Subcutaneous adipose tissue (tissue), 4 donors: ENCODE measurements around the gene ZFP64. TPM values are rescaled to one million over a fixed set of nuclear protein-coding genes. Genes with fewer than 3 reads are reported as not detected.

ENCODE experiments used
- total RNA-seq, 4 donors: library from RNA; depleted of rRNA; stranded (reverse); fragments of >200 nt; gene quantifications; one replicate each; pipeline ENCODE4 v1.1.0, GENCODE V29; 2016
- TF ChIP-seq, protein P1 (sequence below): fragments of 450-650 bp; IDR thresholded peaks from one replicate; pipeline ENCODE4 v1.5.1; 2016; ENCODE audit warnings: low read depth, mild to moderate bottlenecking, control low read depth, antibody characterized with exemption, moderate library complexity

Gene ZFP64
- total RNA-seq, 4 donors from 2014 or later = 8.7 to 9.3 (median 9.0) TPM

GRCh38 chr20:52230409-52230808 is 38.8 kb upstream of the ZFP64 start:
- TF ChIP-seq, protein P1, sequence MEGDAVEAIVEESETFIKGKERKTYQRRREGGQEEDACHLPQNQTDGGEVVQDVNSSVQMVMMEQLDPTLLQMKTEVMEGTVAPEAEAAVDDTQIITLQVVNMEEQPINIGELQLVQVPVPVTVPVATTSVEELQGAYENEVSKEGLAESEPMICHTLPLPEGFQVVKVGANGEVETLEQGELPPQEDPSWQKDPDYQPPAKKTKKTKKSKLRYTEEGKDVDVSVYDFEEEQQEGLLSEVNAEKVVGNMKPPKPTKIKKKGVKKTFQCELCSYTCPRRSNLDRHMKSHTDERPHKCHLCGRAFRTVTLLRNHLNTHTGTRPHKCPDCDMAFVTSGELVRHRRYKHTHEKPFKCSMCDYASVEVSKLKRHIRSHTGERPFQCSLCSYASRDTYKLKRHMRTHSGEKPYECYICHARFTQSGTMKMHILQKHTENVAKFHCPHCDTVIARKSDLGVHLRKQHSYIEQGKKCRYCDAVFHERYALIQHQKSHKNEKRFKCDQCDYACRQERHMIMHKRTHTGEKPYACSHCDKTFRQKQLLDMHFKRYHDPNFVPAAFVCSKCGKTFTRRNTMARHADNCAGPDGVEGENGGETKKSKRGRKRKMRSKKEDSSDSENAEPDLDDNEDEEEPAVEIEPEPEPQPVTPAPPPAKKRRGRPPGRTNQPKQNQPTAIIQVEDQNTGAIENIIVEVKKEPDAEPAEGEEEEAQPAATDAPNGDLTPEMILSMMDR = no peak

GRCh38 chr20:52226370-52226769 is 34.8 kb upstream of the ZFP64 start:
- TF ChIP-seq, protein P1 = no peak

DNA sequence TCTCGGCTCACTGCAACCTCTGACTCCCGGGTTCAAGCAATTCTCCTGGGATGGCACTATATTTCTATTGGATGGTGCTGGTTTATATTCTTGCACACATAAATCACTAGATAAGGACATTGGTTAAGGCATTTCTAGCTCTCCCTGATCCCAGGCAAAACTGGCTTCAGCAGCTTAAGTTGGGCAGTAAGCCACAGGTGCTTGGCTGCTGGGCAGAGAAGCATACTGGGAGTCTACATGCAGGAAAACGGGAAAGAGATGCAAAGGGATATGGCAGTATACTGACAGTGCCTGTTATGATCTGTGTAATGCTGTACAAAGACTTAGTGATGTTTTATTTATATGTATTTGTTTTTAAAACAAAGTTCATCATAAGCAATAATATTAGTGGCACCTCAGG is 33.3 kb upstream of the ZFP64 start:
- TF ChIP-seq, protein P1 = no peak

DNA sequence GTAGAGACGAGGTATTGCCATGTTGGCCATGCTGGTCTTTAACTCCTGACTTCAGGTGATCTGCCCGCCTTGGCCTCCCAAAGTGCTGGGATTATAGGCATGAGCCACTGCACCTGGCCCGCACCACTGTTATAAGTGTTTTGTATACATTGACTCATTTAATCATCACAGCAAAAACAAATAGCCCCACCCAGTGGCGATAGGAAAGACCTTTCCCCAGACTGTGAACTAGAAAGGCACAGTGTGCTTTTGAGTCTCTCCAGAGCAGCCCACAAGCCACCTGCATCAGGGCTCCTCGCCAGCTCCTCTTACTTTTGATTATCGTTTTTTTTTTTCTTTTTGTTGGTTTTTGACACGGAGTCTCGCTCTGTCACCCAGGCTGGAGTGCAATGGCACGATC is 27.9 kb upstream of the ZFP64 start:
- TF ChIP-seq, protein P1 = no peak

- TF ChIP-seq, protein P1 = no peak
Observed at GRCh38 chr20:52217689-52218395, 26.3 kb upstream of the ZFP64 start.

GRCh38 chr20:52213995-52214394 is 22.4 kb upstream of the ZFP64 start:
- TF ChIP-seq, protein P1 = no peak

DNA sequence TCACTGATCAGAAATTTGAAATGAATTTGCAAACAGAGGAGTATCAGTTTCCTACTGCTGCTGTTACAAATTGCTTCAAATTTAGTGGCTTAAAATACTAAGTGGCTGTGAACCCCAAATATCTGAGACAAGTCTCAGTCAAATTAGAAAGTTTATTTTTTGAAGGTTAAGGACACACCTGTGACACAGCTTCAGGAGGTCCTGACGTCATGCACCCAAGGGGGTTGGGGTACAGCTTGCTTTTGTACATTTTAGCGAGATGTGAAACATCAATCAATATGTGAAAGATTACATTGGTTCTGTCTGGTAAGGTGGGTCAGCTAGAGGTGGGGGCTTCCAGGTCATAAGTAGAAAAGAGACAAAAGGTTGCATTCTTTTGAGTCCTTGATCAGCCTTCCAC is 21.4 kb upstream of the ZFP64 start:
- TF ChIP-seq, protein P1 = no peak
